Fibroblast of pulmonary artery (primary cell): ENCODE data around the gene LINC00237.

Experiments used
- DNase-seq: peaks from one replicate; pipeline ENCODE4 v3.0.0-alpha.2; 2010; ENCODE audit warnings: low read depth
- H3K4me3 ChIP-seq: replicated peaks from 2 replicates; pipeline ENCODE4 v1.5.1; 2011; ENCODE audit warnings: low read depth, mild to moderate bottlenecking, control low read depth, low read length, moderate library complexity
- CTCF ChIP-seq: IDR thresholded peaks from 2 replicates; pipeline ENCODE4 v1.5.1; 2011; ENCODE audit warnings: mild to moderate bottlenecking, control low read depth, low read length, inconsistent platforms; ENCODE audit errors: missing control alignments

The LINC00237 gene

DNA sequence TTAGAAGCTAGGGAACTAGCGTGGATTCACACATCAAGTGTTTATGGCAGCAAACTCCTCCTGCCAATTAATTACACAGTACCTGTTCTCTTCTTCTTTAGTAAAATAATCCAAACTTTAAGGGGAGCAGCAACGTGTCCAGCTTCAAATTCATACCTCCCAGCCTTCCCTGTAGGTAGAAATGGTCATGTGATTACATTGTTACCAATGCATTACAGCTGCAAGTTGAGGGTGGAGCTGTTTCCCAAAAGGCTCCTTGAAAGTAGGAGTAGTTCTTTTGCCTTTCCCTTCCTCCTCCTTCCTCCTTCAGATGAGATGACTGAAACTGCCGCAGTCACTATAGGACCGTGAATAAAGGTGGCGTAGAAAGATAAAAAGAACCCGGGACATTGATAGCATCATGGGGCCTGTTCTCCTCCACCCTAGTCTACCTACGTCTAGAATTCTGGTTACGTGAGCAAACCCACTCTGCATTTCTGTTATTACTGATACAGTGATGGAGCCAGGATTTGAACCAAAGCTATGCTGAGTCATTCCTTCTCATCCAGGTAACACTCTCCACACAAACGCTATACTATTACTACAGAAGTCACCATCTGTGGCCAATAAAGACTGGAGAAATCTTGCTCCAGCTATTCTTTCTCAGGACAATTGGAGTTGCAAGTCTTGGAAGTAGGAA, 18.2 kb downstream of the LINC00237 start:
- no peak for TF ChIP-seq CTCF

GRCh38 chr20:21083825-21084325, 22.3 kb downstream of the LINC00237 start:
- no peak for DNase-seq
- TF ChIP-seq CTCF = no peak
- H3K4me3 ChIP-seq = no peak overlapping the region

More for the DNA sequence above, 18.2 kb downstream of the LINC00237 start:
- H3K4me3 ChIP-seq = no peak overlapping the region
- DNase-seq = no peak

DNA sequence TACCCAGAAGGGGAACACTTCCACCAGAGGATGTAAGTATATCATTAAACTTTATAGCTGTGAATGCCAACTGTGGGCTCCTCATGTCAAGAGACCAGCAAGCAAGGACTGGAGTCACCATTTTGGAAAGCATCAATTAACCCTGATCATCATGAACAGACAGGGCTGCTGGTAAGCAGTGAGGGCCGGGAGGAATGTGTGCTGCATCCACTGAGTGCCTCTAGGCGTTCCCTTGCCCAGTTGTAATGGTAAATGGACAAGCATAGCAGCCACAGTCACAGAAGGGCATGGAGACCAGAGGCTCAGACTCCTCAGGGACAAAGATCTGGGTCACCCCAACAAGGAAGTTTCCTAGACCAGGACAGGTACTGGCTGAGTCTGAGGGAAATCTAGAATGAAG, 23.6 kb downstream of the LINC00237 start:
- TF ChIP-seq CTCF = no peak
- H3K4me3 ChIP-seq = no peak overlapping the region
- no peak for DNase-seq

DNA sequence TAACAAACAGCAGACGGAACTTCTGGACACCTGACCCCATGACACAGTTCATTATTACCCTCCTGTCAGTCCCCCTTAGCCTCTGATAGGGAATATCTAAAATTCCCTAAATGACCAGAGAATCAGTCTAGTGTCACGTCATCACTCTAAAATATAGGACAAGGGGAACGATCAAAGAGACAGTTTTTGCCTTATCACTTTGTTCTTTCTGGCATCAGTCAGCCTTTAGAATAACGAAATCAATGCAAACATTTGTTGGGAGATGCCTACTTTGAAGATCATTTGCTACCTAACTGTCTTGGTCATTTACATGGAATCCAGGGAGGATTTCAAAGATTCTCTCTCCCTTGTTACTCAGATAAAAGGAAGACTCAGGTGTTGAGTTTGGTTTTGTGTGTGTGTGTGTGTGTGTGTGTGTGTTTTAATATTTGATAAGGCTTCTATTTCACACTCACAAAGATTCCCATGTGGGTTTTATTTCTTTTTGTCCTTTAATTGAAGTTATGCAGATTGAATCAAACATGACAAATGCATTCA, 28.3 kb downstream of the LINC00237 start:
- H3K4me3 ChIP-seq = no peak overlapping the region
- TF ChIP-seq CTCF = no peak
- DNase-seq = no peak

- TF ChIP-seq CTCF = no peak
- no peak for DNase-seq
Measured at GRCh38 chr20:21076073-21076472, 30.1 kb downstream of the LINC00237 start.

DNA sequence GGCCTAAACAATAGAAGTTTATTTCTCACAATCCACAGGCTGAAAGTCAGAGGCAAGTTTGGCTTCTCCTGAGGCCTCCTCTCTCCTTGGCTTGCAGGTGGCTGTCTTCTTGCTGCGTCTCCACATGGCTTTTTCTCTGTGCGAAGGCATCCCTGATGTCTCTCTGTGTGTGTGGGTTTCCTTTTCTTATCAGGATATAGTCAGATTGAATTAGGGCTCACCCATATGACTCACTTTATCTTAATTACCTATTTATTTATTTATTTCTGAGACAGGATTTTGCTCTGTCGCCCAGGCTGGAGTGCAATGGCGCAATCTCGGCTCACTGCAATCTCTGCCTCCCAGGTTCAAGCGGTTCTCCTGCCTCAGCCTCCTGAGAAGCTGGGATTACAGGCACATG, 30.7 kb downstream of the LINC00237 start:
- DNase-seq = no peak
- no peak overlapping the region for H3K4me3 ChIP-seq
- no peak for TF ChIP-seq CTCF

More at GRCh38 chr20:21076073-21076472, 30.1 kb downstream of the LINC00237 start:
- H3K4me3 ChIP-seq = no peak overlapping the region
